Upper lobe of right lung (tissue), 1 donor: ENCODE results near the gene UBAP2L. TPM values are rescaled to one million over a fixed set of nuclear protein-coding genes. Genes with fewer than 3 reads are reported as not detected.
"Not testable (repeated sequence)": the region's sequence is repeated elsewhere in the genome, so short reads cannot be mapped to it uniquely, and the experiment has no call there.

ENCODE experiments used
- ATAC-seq: fragments of 200-7000 bp; cut with Tn5 transposase; one replicate; pipeline ENCODE4 v1.9.1; 2020; ENCODE audit warnings: mild to moderate bottlenecking, moderate library complexity
- DNase-seq: peaks from one replicate; pipeline ENCODE4 v3.0.0-alpha.2; 2020
- H3K27ac ChIP-seq: fragments of 200-600 bp; one replicate; pipeline ENCODE4 v1.8.0; 2022
- H3K27me3 ChIP-seq: fragments of 200-600 bp; one replicate; pipeline ENCODE4 v1.8.0; 2022; ENCODE audit warnings: mild to moderate bottlenecking
- H3K36me3 ChIP-seq: fragments of 200-600 bp; one replicate; pipeline ENCODE4 v1.8.0; 2022
- H3K4me1 ChIP-seq: fragments of 200-600 bp; one replicate; pipeline ENCODE4 v1.8.0; 2022
- H3K4me3 ChIP-seq: fragments of 200-600 bp; one replicate; pipeline ENCODE4 v1.8.0; 2022; ENCODE audit warnings: mild to moderate bottlenecking
- H3K9me3 ChIP-seq: fragments of 200-600 bp; one replicate; pipeline ENCODE4 v1.8.0; 2022
- intact Hi-C: fragments of 100-400 bp; cut with DNase I; formaldehyde crosslinking; loops from one replicate; pipeline ENCODE4 v1.11.0; 2022
- total RNA-seq: library from RNA; stranded (reverse); fragmentation: NEBNext Ultra II Directional; extraction: Animal tissue kit (Norgen Biotek cat#: 25700); gene quantifications from one replicate; pipeline ENCODE4 v1.2.1, GENCODE V29; 2021
- TF ChIP-seq, protein P1 (sequence below): fragments of 200-600 bp; IDR thresholded peaks from one replicate; pipeline ENCODE4 v1.8.0; 2022; ENCODE audit warnings: antibody characterized with exemption
- donor health status: DM: no; HTN: yes; CAD: no; lungs with severe emphysema.

UBAP2L gene
- total RNA-seq, 1 donor from 2014 or later, result 156 TPM

DNA sequence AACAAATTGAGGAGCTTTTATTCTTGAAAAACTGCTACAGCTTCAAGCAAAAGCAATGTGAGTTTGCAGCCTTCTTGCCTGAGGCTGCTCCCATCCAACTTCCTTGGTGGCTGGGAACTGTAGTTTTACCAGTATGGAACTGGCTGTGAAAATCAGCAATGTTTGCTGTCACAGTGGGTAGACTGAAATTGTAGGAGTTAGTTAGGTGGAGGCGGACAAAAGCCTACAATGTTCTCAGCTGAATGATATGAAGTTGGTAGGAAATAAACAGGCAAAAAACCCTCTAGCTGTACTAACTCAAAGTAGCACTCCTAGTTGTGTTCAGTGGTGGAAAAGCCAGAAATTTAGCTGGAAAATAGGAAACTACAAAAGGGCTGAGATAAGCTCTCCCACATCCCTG, 70.2 kb downstream of the UBAP2L start:
- Histone ChIP-seq H3K27me3 (no peaks in the 10 kb centered on the region), H3K9me3 (peaks cover 12% of the 10 kb centered on the region), H3K4me3 (no peak overlapping the region), H3K4me1 (no peaks in the 10 kb centered on the region), H3K27ac (no peak overlapping the region), H3K36me3 (no peaks in the 10 kb centered on the region)
- intact Hi-C loops, result no loop called here
- ATAC-seq, result no peak
- no peak for DNase-seq
- TF ChIP-seq, protein P1, sequence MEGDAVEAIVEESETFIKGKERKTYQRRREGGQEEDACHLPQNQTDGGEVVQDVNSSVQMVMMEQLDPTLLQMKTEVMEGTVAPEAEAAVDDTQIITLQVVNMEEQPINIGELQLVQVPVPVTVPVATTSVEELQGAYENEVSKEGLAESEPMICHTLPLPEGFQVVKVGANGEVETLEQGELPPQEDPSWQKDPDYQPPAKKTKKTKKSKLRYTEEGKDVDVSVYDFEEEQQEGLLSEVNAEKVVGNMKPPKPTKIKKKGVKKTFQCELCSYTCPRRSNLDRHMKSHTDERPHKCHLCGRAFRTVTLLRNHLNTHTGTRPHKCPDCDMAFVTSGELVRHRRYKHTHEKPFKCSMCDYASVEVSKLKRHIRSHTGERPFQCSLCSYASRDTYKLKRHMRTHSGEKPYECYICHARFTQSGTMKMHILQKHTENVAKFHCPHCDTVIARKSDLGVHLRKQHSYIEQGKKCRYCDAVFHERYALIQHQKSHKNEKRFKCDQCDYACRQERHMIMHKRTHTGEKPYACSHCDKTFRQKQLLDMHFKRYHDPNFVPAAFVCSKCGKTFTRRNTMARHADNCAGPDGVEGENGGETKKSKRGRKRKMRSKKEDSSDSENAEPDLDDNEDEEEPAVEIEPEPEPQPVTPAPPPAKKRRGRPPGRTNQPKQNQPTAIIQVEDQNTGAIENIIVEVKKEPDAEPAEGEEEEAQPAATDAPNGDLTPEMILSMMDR, result no peak

DNA sequence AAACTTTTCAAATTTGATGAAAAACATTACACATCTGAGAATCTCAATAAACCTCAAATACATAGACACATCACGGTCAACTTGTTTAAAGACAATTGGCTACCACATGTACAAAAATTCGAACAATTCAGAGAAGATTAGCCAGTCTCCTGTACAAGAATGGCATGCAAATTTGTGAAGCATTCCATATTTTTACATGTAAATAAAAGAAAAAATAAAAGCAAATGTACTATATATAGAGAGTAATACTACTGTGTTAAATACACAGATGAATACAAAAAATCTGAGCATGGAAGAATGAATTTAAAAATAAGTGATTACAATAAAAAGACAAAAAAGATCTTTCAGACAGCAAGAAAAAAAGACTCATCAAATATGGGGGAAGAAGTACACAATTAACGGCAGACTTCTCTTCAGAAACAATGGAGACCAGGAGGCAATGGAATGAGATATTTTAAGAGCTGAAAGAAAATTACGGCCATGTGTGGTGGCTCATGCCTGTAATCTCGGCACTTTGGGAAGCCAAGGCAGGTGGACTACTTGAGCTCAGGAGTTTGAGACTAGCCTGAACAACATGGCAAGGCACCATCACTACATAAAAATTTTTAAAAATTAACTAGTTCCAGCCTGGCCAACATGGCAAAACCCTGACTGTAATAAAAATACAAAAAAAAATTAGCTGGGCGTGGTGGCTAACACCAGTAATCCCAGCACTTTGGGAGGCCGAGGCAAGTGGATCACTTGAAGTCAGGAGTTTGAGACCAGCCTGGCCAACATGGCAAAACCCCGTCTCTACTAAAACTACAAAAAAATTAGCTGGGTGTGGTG, 74.9 kb downstream of the UBAP2L start:
- Histone ChIP-seq H3K36me3 (no peaks in the 10 kb centered on the region), H3K27me3 (no peaks in the 10 kb centered on the region), H3K4me1 (no peaks in the 10 kb centered on the region), H3K4me3 (no peak overlapping the region), H3K27ac (no peak overlapping the region), H3K9me3 (peaks cover 15% of the 10 kb centered on the region)
- DNase-seq, result no peak
- no peak for ATAC-seq
- TF ChIP-seq, protein P1, result no peak
- intact Hi-C loops, result no loop called here

DNA sequence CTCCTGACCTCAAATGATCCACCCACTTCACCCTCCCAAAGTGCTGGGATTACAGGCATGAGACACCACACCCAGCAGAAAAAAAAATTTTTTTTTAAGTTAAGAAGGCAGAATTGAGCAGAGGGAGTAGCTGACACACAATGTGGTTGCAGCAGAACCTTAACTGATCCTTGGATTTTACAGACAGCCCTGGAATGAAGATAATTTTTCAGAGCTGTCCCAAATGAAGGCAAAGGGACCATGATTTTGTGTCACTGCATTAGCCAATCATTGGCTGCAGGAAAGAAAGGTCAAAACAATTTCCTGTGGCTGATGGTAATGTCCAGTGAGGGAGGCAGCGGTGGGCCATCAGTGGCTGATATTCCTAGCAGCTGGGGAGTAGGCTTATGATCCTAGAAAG, 80.8 kb downstream of the UBAP2L start:
- Histone ChIP-seq H3K27ac (no peak overlapping the region), H3K36me3 (no peaks in the 10 kb centered on the region), H3K27me3 (no peaks in the 10 kb centered on the region), H3K9me3 (no peaks in the 10 kb centered on the region), H3K4me3 (no peak overlapping the region), H3K4me1 (no peaks in the 10 kb centered on the region)
- DNase-seq, result no peak
- TF ChIP-seq, protein P1, result no peak
- intact Hi-C loops, result no loop called here
- no peak for ATAC-seq

DNA sequence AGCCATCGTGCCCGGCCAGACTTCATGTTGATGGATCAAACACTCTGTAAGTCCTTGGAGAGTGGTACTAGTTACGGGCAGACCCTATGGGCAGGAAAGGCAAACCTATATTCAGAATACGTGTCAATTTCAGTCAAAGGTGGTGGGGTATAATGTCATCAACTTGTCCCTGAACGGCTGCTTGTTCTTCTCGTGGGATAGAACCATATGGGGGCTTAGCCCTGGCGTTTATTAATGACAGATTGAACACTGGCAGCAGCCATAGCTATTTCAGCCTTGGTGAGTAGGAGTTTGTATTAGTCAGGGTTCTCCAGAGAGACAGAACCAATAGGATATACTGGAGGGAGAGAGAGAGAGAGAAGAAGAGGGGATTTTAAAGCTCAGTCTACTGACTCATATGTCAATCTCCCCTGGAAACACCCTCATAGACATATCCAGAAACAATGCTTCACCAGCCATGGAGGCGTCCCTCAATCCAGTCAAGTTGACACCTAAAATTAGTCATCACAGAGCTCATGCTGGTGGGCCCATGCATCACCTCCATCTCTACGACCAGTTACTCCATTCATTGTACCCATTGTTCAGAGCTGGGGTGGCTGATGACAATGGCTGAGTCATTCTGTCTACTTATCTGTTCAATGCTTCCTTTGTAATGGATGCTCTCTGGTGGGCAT, 84.0 kb downstream of the UBAP2L start:
- TF ChIP-seq, protein P1, result no peak
- intact Hi-C loops, result no loop called here
- H3K27me3 ChIP-seq, result no peaks in the 10 kb centered on the region
- no peak overlapping the region for H3K4me3 ChIP-seq
- H3K36me3 ChIP-seq, result no peaks in the 10 kb centered on the region
- DNase-seq (peak; percentile 17), ATAC-seq (no peak)
- H3K27ac ChIP-seq, result no peak overlapping the region
- no peaks in the 10 kb centered on the region for H3K9me3 ChIP-seq
- H3K4me1 ChIP-seq, result no peaks in the 10 kb centered on the region

DNA sequence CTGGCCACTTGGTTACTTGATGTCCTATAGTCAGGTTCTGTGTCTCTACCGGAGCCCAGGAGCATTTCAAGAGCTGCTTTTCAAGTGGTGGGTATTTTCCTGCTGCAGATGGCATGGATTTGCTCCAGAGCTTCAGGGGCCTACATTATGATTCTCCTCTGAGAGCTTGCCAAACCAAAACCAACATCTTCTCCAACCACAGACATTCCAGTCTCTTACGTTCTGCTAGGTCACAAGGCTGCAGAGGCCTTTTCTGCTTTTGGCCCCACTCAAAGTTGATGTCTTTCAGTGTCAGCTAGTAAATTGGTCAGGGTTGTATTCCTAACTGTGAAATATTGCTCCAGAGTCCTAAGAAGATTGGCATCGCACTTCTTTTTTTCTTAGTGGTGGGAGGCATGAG, 85.4 kb downstream of the UBAP2L start:
- Histone ChIP-seq H3K4me3 (no peak overlapping the region), H3K9me3 (no peaks in the 10 kb centered on the region), H3K27me3 (no peaks in the 10 kb centered on the region), H3K27ac (no peak overlapping the region), H3K4me1 (no peaks in the 10 kb centered on the region), H3K36me3 (no peaks in the 10 kb centered on the region)
- ATAC-seq (no peak), DNase-seq (no peak)
- intact Hi-C loops, result no loop called here
- TF ChIP-seq, protein P1, result no peak

DNA sequence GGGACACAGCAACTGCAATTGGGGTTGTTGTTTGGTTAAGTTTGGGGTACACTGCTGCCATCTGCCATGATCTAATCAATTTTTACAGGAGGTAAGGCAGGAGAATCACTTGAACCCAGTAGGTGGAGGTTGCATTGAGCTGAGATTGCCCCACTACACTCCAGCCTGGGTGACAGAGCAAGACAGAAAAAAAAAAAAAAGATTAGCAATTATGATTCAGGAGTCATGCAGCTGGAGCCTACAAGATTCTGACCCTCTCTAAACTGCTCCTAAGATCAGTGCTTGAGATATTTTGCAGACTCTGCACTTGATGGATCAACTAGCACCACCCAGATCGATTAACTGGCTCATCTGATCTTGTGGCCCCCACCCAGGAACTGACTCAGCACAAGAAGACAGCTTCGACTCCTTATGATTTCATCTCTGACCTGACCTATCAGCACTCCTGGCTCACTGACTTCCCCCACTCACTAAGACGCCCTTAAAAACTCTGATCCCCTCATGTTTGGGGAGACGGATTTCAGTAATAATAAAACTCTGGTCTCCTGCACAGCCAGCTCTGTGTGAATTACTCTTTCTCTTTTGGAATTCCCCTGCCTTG, 87.0 kb downstream of the UBAP2L start:
- H3K36me3 ChIP-seq, H3K27me3 ChIP-seq, H3K27ac ChIP-seq, DNase-seq, H3K9me3 ChIP-seq, intact Hi-C loops, H3K4me3 ChIP-seq, H3K4me1 ChIP-seq, ATAC-seq: not testable (repeated sequence)

DNA sequence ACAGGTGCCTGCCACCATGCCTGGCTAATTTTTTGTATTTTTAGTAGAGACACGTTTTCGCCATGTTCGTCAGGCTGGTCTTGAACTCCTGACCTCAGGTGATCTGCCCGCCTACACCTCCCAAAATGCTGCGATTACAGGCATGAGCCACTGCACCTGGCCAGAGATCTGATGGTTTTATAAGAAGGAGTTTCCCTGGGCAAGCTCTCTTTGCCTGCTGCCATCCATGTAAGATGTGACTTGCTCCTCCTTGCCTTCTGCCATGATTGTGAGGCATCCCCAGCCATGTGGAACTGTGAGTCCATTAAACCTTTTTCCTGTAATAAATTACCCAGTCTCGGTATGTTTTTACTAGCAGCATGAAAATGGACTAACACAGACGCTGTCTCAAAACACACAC, 88.4 kb downstream of the UBAP2L start:
- ATAC-seq, H3K27ac ChIP-seq, H3K4me1 ChIP-seq, H3K9me3 ChIP-seq, DNase-seq, H3K36me3 ChIP-seq, intact Hi-C loops, H3K4me3 ChIP-seq, H3K27me3 ChIP-seq: not testable (repeated sequence)

DNA sequence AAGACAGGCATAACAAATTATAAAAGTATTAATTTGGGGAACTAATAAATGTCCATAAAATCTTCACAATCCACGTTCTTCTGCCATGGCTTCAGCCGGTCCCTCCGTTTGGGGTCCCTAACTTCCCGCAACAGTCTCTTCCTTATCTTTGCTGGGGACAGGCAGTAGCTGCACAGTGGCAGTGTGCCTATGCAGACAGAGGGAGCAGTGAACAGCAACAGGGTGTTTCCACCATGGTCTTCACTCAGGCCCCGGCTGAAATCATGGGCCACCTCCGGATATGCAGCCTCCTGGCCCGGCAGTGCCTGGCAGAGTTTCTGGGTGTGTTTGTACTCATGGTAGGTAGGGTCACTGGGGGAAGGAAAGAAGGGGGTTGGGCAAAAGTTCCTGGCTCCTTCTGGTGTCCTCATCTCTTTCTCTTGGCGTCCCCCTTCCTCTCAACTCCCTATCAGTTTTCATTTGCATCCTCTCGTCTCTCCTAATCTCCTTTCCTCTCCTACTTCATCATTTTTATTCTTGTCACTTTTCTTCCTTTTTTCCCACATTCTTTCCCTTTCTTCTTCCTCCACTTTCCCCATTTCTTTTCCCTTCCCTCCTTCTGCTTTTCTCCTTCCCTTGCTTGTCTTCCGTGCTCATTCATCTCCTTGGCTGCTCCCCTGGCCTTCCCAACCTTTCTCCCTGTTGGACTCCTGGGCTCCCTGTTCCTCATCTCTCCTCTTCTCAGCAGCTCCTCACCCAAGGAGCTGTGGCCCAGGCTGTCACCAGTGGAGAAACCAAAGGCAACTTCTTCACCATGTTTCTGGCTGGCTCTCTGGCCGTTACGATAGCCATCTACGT, 91.7 kb downstream of the UBAP2L start:
- H3K27ac ChIP-seq, H3K4me3 ChIP-seq, H3K27me3 ChIP-seq, DNase-seq, H3K36me3 ChIP-seq, H3K4me1 ChIP-seq, ATAC-seq, H3K9me3 ChIP-seq, intact Hi-C loops: not testable (repeated sequence)
